Right lobe of liver (tissue), 6 donors: ENCODE data around the gene GALNT13. TPM values are rescaled to one million over a fixed set of nuclear protein-coding genes. Genes with fewer than 3 reads are reported as not detected.
A peak's percentile ranks its signal among the peaks of the same experiment; 100 is the strongest.

Experiments used
- ATAC-seq, 4 donors: fragments of 200-7000 bp; cut with Tn5 transposase; one replicate each; pipeline ENCODE4 v1.9.1; 2020; ENCODE audit warnings: mild to moderate bottlenecking in 4 of 4, moderate library complexity in 4 of 4
- DNase-seq, 3 donors: peaks; one replicate each; pipeline ENCODE4 v3.0.0-alpha.2; 2020
- H3K27ac ChIP-seq, 3 donors: fragments of 200-600 bp; one replicate each; pipeline ENCODE4 v1.8.0; 2022
- H3K27me3 ChIP-seq, 2 donors: fragments of 200-600 bp; one replicate each; pipeline ENCODE4 v1.8.0; 2022
- H3K36me3 ChIP-seq, 4 donors: fragments of 200-600 bp; sonication (generic) in 1 of 4; one replicate each; pipeline versions ENCODE4 v1.5.1 to v1.8.0; 2017 to 2022; ENCODE audit warnings: control low read depth in 1 of 4
- H3K4me1 ChIP-seq, 4 donors: fragments of 200-600 bp; sonication (generic) in 1 of 4; one replicate each; pipeline versions ENCODE4 v1.5.1 to v1.8.0; 2017 to 2022; ENCODE audit warnings: control low read depth in 1 of 4
- H3K4me3 ChIP-seq, 3 donors: fragments of 200-600 bp; one replicate each; pipeline ENCODE4 v1.8.0; 2022
- H3K9me3 ChIP-seq, 4 donors: fragments of 200-600 bp; sonication (generic) in 1 of 4; one replicate each; pipeline versions ENCODE4 v1.5.1 to v1.8.0; 2017 to 2022; ENCODE audit warnings: control low read depth in 1 of 4
- CTCF ChIP-seq, 4 donors: fragments of 200-600 bp in 3 of 4; fragments of 450-650 bp in 1 of 4; IDR thresholded peaks; one replicate each; pipeline versions ENCODE4 v1.5.1 to v1.8.0; 2016 to 2022; ENCODE audit warnings: antibody characterized with exemption in 4 of 4, mild to moderate bottlenecking in 2 of 4
- POLR2A ChIP-seq: fragments of 450-650 bp; IDR thresholded peaks from one replicate; pipeline ENCODE4 v1.6.1; 2017; ENCODE audit warnings: antibody characterized with exemption, mild to moderate bottlenecking
- WGBS: methylation state at CpG from one replicate; pipeline ENCODE4 v1.1.6; 2018; ENCODE audit warnings: low coverage, low lambda C conversion rate; ENCODE audit not compliant: insufficient coverage; ENCODE audit errors: missing lambda C conversion rate; 5-methylcytosine and 5-hydroxymethylcytosine counted together
- intact Hi-C, 2 donors: fragments of 100-400 bp; cut with DNase I; formaldehyde crosslinking; loops; one replicate each; pipeline versions ENCODE4 v1.11.2 to v1.14.1; 2022
- total RNA-seq, 6 experiments: library from RNA; depleted of rRNA in 2 of 6; stranded (reverse); fragments of >200 nt in 2 of 6; fragmentation: NEBNext Ultra II Directional in 3 of 6; extraction: Animal tissue kit (Norgen Biotek cat#: 25700) in 3 of 6; gene quantifications; one replicate each; pipeline versions ENCODE4 v1.1.0 to v1.2.4, GENCODE V29; 2016 to 2023
- donor health status: DM: no; HTN: yes; CAD: no.
- donor health status: DM: no; HTN: no; CAD: no.
- donor health status: DM: no; HTN: no; CAD: no.
- donor health status: DM: no; HTN: yes; CAD: no.
- donor health status: DM: no; HTN: yes; CAD: no.

GALNT13 gene
- total RNA-seq, 6 experiments from 2014 or later: not detected

- no peak for ATAC-seq
- WGBS: 83% methylated on average over 1 of the region's 8 CpGs
- no peak for TF ChIP-seq POLR2A
- no peak for TF ChIP-seq CTCF (IDR thresholded peaks at IDR 0.05)
Measured at GRCh38 chr2:154240316-154240715, 368.6 kb downstream of the GALNT13 start.

GRCh38 chr2:154240921-154241379, 369.2 kb downstream of the GALNT13 start:
- DNase-seq: peak in 1 of 3 donors; percentile 41
- Histone ChIP-seq H3K9me3 (no peaks in the 10 kb centered on the region), H3K4me1 (no peaks in the 10 kb centered on the region), H3K27me3 (no peaks in the 10 kb centered on the region), H3K27ac (no peak overlapping the region), H3K4me3 (no peak overlapping the region), H3K36me3 (no peaks in the 10 kb centered on the region)
- TF ChIP-seq CTCF (IDR thresholded peaks at IDR 0.05) (no peak), POLR2A (no peak)
- intact Hi-C loops: no loop called here
- ATAC-seq: no peak
- WGBS: 41% methylated on average over 6 of the region's 12 CpGs

More at GRCh38 chr2:154240316-154240715, 368.6 kb downstream of the GALNT13 start:
- no peak overlapping the region for H3K4me3 ChIP-seq
- H3K9me3 ChIP-seq: no peaks in the 10 kb centered on the region
- H3K4me1 ChIP-seq: no peaks in the 10 kb centered on the region
- intact Hi-C loops: no loop called here
- H3K36me3 ChIP-seq: no peaks in the 10 kb centered on the region
- DNase-seq: no peak
- H3K27me3 ChIP-seq: no peaks in the 10 kb centered on the region
- H3K27ac ChIP-seq: no peak overlapping the region

- no peak for ATAC-seq
- Histone ChIP-seq H3K27me3 (no peaks in the 10 kb centered on the region), H3K36me3 (no peaks in the 10 kb centered on the region), H3K4me1 (no peaks in the 10 kb centered on the region), H3K4me3 (no peak overlapping the region), H3K27ac (no peak overlapping the region), H3K9me3 (no peaks in the 10 kb centered on the region)
- WGBS: 54% methylated on average over 7 of the region's 7 CpGs
- TF ChIP-seq CTCF (IDR thresholded peaks at IDR 0.05) (no peak), POLR2A (no peak)
- DNase-seq: no peak
- intact Hi-C loops: no loop called here
Measured at GRCh38 chr2:154242687-154243086, 371.0 kb downstream of the GALNT13 start.

- no peak overlapping the region for H3K27ac ChIP-seq
- no peaks in the 10 kb centered on the region for H3K36me3 ChIP-seq
- TF ChIP-seq POLR2A (no peak), CTCF (IDR thresholded peaks at IDR 0.05) (no peak)
- no peak overlapping the region for H3K4me3 ChIP-seq
- WGBS: 6% methylated on average over 1 of the region's 1 CpG
- DNase-seq (no peak), ATAC-seq (no peak)
- no peaks in the 10 kb centered on the region for H3K27me3 ChIP-seq
- no peaks in the 10 kb centered on the region for H3K9me3 ChIP-seq
- intact Hi-C loops: no loop called here
- no peaks in the 10 kb centered on the region for H3K4me1 ChIP-seq
Measured at GRCh38 chr2:154243685-154244084, 372.0 kb downstream of the GALNT13 start.

- no peaks in the 10 kb centered on the region for H3K27me3 ChIP-seq
- H3K9me3 ChIP-seq: no peaks in the 10 kb centered on the region
- H3K4me3 ChIP-seq: no peak overlapping the region
- intact Hi-C loops: no loop called here
- H3K27ac ChIP-seq: no peak overlapping the region
- WGBS: 52% methylated on average over 3 of the region's 3 CpGs
- ATAC-seq (no peak), DNase-seq (no peak)
- no peaks in the 10 kb centered on the region for H3K4me1 ChIP-seq
- TF ChIP-seq CTCF (IDR thresholded peaks at IDR 0.05) (no peak), POLR2A (no peak)
- no peaks in the 10 kb centered on the region for H3K36me3 ChIP-seq
Measured at GRCh38 chr2:154244932-154245331, 373.2 kb downstream of the GALNT13 start.
